GM21360 (cell line): ENCODE measurements around the gene PPP1R3G.
A peak's percentile ranks its signal among the peaks of the same experiment; 100 is the strongest.
"Not testable (repeated sequence)": the region's sequence is repeated elsewhere in the genome, so short reads cannot be mapped to it uniquely, and the experiment has no call there.

ENCODE experiments used
- ATAC-seq: cut with Tn5 transposase; IDR thresholded peaks from one replicate; pipeline ENCODE4 v1.9.1; 2021; ENCODE audit warnings: mild to moderate bottlenecking, moderate library complexity; ENCODE audit not compliant: unreplicated experiment

The PPP1R3G gene

DNA sequence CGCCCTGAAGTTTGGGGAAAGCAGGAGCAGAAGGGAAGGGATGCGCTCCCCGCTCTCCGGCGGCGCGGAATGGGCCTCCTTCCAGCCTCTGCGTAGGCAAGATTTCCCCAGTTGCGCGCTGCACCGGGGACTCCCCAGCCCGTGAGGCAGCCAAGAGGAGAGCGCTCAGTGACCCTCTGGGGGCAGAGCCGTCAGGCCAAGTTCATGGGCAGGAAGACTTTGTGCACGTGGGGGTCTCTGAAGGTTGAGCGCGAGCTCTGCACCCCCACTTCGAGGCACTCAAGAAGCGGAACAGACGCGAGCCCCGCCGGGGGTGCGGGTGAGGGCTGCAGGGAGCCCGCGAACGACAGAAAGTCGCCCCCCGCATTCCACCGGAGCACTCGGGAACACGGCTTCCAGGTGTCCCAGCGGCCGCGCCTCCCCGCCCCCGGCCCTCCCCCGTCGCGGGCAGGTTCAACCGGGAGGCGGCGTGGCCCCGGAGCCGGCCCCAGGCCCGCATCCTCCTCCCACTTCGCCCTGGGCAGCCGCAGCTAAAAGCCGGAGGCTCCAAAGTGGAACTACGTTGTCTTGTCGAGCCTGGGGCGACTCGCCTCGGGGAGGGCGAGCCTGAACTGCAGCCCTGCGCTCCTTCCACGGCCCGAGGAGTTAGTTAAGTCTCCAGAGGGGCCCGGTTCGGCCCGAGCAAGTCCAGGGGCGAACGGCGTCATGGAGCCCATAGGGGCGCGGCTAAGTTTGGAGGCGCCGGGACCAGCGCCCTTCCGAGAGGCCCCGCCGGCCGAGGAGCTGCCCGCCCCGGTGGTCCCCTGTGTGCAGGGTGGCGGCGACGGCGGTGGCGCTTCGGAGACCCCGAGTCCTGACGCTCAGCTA is at the start of gene PPP1R3G:
Gene PPP1R3G (plus strand): TSS at position 561 of the 867 bp plus-strand sequence. CDS start 145 bp downstream, at position 706.
- peak; percentile 42 for ATAC-seq

DNA sequence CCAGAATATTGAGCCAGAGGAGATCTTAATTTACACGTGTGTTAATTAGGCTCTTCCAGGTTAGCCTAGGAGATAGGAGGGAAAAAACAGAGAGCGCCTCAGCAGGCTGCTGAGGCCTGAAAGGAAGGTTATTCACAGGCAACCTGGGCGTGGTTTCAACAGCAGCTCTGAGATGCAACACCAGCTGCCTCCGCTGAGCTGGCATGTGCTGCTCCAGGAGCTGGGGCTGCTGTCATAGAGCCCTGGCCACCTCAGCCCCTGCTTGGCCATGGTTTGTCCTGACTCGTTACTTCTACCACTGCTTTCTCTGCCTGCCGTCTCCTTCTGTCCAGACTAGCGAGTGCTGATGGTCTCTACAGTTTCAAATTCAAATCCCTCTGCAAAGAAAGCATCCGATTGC is 48.9 kb upstream of the PPP1R3G start:
- ATAC-seq: no peak

DNA sequence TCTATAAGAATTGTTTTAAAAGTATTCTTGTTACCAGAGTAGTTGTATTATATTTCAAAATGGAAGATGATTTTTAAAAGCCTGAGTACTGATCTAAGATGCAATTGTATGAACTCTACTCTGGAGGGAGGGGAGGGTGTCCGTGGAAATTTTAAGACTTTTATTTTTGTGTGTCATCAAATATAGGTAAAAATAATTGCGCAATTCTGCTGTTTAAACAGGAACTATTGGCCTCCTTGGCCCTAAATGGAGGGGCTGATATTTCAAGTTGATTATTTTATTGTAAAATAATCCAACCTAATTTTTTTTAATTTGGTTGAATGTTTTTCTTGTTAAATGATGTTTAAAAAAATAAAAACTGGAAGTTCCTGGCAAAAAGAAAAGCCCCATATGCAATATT is 43.2 kb upstream of the PPP1R3G start:
- no peak for ATAC-seq

DNA sequence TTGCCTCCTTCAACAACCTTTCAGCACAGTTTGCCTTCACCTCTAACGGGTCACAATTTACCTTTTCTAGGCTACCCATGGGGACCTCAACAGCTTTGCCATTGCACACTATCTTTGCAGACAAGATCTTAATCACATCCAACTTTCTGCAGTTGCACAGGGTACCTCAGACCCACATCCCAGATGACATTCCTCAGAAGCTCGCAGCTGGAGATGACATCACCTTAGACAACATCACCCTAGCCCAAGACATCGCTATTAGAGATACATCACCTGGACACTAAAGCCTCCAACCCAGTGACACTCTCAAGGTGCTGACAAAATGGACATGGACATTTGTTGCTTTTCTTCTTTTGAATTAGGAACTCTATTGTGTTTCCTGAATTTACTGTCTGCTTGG is 42.7 kb upstream of the PPP1R3G start:
- ATAC-seq: no peak

DNA sequence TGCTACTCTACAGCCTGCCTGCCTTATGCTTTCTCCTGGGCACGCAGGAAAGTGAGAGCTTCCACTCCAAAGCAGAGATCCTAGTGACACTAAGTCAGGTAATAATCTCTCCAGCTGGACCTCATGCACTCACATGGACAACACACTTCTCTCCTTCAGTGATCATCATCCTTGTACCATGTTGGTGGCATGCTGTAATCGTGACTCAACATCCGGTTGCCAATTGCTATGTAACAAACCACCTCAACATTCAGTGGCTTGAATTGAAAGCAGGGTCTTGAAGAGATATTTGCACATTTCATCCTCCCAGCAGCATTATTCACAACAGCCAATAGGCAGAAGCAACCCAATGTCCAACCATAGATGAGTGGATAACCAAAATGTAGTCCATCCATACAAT is 40.3 kb upstream of the PPP1R3G start:
- ATAC-seq: no peak

DNA sequence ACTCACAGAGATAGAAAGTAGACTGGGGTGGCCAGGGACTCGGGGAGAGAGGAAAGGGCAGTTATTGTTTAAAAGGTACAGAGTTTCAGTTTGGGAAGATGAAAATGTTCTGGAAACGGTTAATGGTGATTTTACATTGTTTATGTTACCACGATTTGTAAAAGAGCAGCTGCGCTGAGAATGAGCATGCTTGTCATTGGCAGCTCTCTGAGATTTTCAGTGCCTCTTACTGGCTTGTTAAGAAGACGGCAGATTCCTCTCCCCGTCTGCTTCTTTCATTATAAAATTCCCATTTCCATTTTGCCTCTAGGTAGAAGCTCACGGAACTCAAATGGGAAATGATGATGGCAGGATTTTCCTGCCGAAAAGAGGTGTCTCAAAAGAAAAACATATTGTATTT is 39.7 kb upstream of the PPP1R3G start:
- no peak for ATAC-seq

DNA sequence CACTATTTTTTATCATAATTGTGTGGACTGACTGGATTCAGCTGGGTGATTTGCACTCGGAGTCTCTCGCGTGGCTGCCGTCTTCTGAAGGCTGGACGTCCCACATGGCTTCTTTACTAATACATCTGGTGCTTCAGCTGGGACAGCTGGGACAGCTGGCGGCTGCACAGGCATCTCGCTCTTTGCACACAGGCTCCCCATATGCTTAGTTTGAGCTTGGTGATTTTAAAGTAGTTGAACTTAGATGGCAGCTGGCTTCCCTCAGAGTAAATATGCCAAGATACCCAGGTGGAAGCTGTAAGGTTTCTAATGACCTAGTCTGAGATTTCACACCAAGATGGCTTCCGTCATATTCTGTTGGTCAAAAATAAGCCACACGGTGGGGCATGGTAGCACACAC is 38.7 kb upstream of the PPP1R3G start:
- no peak for ATAC-seq

DNA sequence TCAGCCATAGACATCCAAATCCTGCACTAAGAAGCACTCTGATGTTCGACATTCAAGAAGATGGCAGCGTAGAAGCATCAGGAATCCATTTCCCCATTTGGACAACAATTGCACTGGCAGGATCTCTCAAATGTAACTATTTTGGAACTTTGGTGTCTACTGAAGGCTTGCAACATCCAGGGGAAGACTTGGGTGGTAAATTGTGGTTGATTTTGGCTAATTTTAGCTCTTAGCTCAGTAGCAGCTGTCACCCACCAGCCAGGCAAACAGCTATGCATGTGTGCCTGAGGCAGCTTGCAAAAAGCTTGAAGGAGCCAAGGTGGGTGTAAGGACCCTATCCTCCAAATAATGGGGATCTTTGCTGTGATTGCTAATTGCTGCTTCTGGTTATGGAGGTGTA is 35.1 kb upstream of the PPP1R3G start:
- no peak for ATAC-seq

DNA sequence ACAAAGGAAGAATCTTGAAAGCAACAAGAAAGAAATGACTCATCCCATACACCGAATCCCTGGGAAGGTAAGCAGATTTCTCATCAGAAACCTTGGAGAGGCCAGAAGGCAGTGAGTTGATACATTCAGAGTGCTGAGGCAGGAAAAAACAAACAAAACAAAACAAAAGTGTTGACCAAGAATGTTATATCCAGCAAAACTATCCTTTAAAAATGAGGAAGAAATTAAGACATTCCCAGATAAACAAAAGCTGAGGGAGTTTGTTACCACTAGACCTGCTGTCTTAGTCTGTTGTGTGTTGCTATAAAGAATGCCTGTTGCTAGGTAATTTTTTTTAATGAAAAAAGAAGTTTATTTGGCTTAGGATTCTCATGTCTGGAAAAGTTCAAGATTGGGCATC is 33.7 kb upstream of the PPP1R3G start:
- no peak for ATAC-seq

DNA sequence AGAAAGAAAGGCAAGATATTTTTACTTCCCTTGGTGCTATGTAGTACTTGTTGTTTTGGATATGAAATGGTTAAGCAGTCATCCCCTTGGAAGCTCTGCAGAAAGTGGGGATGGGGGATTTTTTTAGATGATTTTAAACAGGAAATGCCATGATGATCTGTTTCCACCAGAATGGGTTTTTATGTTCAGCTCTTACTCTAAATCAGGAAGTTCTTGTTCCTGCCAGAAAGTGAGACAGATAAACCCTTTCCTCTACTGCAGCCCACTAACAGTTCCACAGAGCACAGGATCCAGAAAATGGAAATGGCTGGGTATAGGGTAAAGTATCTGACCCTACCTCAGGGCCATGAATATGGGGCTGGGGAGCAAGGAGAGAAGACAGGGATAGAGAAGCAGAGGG is 32.1 kb upstream of the PPP1R3G start:
- ATAC-seq: no peak

DNA sequence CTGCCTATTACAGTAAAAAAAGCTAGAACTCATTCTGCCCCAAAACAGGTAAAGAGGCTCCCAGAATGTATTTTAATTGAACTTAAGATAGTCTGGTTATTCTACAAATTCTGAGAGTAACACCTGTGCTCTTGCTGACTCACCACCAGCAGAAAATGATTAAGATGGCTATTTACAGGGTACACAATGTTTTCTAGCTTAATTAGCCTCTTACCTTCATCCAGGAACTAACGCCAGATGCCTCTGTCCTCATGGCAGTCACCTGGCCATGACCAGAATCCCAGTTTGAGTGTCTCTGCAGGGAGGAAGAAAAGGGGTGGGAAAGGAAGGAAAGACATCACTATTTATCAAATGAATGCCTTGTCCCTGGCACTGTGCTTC is 31.3 kb upstream of the PPP1R3G start:
- ATAC-seq: no peak

DNA sequence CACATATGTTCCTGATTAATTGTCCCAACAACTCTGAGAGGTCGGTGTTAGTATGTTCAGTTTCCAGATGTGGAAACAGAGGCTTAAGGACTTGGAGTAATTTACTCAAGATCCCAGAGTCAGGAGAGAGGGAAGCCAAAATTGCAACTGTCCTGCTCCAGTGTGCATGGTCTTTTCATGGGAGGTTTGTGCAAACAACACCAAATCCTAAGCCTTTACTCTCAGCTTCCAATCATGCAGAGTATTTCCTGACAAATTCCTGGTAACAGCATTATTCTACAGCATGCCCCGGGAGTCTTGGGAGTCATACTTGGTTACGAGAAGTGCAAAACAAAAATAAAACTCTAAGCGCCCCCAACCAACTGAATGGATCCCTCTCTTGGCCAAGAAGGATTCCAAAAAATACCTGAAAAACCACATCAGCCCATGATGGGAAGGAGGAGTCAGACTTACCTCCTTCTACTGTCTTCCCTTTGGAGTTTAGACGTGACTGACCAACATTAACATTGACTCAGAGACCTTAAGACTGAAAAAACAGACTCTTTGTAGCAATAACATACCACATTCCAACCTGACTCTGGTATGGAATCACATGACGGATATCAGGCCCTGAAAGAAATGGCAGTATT is 30.8 kb upstream of the PPP1R3G start:
- ATAC-seq: no peak

DNA sequence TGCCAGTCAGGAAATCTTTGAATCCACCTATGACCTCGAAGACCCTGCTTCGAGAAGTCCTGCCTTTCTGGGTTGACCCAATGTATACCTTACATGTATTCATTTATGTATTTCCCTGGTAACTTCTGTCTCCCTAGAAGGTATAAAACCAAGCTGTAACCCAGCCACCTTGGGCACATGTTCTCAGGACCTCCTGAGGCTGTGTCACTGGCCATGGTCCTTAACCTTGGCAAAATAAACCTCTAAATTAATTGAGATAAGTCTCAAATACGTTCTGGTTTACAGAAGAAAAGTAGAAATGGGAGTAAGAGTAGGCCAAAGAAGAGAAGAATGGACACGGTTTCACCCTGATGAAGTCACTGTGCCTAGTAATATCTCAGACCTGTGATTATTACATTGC is 30.0 kb upstream of the PPP1R3G start:
- no peak for ATAC-seq

DNA sequence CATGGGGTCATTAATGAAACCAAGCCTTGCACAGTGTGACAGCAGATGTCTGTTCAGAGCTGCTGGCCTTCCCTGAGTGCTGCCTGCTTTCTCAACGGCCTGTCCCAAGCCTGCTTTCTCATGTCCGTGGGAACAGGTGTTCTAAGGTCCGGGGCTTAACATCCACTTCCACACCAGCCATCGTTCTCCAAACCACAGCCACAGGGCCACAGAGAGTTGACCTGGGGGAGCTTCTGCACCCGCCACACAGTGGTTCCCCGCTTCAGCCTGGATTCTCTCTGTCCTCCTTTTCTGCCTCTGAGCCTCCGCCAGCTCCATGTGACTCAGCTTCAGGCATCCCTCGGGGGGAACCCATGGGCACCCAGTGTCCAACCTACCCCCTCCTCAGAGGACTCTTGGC is 26.9 kb upstream of the PPP1R3G start:
- ATAC-seq: no peak

DNA sequence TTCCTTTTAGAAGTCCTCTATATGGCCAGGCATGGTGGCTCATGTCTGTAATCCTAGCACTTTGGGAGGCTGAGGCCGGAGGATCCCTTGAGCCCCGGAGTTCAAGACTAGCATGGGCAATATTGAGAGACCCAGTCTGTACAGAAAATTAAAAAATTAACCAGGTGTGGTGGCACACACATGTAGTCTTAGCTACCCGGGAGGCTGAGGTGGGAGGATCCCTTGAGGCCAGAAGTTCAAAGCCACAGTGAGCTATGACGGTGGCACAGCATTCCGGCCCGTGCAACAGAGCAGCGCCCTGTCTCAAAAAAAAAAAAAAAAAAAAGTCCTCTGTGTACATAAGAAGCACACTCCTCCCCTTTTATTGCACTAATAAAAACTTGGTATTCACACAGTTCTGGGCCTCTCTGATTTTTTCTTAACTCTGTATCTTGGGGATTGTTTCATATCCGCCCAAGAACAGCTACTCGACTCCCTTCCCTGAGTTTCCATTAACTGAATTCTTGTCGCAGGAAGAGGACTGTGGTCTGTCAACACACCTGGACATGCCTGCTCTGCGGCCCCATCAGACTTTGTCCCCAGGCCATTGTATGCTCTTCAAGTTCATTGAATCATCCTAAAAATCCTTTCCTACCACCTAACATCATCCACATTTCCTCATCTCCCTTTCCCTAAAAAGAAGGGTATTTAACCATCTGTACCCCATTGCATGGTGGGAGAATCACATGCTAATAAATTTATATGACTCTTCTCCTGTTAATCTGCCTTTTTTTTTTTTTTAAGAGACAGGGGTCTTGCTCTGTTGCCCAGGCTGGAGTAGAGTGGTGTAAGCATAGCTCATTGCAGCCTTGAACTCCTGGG is 25.9 kb upstream of the PPP1R3G start:
- ATAC-seq: no peak

DNA sequence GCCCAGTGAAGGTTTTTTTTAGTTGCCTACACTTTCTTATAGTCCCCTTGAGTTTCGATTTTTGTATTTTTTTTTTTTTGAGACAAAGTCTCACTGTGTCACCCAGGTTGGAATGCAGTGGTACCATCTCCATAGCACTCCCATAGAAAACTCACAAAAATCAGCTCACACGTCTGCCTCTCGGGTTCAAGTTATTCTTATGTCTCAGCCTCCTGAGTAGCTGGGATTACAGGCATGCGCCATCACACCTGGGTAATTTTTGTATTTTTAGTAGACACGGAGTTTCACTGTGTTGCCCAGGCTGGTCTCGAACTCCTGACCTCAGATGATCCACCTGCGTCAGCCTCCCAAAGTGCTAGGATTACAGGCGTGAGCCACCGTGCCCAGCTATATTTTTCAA is 24.7 kb upstream of the PPP1R3G start:
- not testable (repeated sequence) for ATAC-seq

DNA sequence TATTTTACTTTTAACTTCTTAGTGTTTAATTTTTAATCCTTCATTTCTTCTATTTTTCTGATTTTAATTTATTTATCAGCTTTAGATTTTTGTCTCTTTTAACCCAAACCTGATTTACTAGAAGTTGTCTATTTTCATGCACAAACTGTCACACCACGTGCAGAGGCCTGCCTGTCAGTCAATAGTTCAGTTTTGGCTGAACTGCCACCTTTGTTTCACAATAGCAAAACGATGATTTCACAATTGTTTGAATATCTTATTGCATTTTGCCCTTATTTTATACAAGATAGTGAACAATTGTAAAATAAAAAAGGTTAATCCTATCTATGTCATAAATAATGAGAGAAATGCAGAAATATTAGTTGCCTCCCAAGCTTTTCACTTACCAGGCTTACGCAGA is 24.0 kb upstream of the PPP1R3G start:
- ATAC-seq: no peak

DNA sequence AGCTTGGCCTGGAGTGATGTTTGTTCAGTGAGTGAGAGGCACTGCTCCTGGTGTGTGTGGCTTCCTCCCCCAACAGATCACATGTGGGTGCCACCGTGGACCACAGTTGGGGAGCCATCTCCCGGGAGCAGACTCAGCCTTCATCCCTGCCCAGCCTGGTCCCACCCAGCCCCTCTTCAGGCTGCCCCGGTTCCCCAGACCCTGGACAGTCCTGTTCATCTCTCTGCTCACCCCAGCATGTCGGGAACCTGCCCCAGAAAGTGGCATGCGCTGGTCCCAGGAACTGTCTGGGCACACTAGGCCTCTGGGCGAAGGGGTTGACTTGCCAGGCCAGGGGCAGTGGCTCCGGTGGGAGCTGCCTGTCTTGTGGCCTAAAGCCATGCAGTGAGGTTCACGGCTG is 21.5 kb upstream of the PPP1R3G start:
- ATAC-seq: no peak

DNA sequence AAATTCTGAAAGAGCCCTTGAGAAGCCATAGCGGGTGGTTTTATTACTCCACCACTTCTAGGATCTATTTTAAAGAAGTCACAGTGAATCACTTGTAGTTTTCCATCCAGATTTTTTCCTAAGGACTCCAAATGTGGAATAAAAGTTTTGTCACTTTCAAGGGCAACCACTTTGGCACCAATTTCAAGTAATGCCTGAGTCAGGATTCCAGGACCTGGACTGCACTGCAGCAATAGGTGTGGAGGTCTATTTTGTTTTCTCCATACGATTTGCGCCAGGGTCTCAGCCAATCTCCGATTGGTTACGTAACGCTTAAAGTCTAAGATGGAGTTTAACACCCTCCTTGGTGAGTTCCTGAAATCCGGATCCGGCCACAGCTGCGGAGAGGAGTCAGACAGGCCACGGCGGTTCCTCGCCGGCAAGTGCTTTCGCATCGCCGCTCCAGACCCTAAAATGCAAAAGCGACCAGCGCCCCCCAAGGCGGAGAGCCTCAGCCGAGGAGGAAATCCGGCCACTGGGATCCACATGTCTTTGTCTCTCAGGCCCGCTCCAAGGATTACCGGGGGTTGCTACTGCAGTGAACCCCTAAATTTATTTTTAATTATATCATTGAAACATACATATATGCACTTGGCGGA is 18.6 kb upstream of the PPP1R3G start:
- no peak for ATAC-seq

DNA sequence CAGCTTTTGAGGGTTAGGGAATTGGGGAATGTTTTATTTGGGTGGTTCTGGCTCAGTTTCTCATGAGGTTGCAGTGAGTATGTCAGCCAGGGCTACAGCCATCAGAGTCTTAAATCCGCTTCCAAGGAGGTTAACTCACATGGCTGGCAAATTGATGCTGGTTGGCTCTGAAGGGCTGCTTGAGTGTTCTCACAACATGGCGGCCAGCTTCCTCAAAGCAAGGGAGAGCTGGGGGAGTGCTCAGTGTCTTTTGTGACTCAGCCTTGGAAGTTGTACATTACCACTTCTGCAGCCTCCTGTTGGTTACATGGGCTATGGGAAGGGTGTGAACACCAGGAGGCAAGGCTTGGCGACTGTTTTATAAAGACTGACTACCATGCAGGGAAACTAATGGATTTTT is 17.8 kb upstream of the PPP1R3G start:
- no peak for ATAC-seq

DNA sequence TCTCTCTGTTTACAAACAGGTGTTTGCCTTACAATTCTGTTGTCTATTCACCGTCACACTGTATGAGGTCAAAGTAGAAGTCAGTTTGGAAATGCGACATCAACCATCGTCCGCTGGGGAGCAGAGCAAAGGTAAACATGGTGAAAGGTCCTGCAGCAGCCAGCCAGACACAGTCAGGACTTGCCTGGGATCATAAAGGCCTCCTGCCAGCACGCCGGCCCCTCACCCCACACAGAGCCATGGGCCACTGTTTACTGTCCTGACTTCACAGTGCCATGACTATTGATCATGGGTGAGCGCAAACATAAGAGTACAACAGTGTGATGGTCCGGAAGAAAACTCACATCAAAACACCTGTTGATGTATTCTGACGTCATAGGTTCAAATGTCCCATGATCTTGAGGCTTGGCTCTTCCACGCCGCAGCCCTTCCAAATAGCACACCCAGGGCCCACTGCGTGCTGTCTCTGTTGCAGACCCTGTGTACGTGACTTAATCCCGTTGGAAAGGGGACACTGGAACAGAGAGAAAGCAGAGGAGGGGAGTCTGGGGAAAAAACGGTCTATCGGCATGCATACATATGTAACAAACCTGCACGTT is 16.9 kb upstream of the PPP1R3G start:
- no peak for ATAC-seq
